OCI-LY7 (cell line): Measurements from ENCODE around the gene ERP29.

Experiments used
- EZH2phosphoT487 ChIP-seq: fragments of 200-600 bp; sonication (generic); IDR thresholded peaks from 2 replicates; pipeline ENCODE4 v1.6.1; 2018; ENCODE audit warnings: low read depth, borderline replicate concordance, mild to moderate bottlenecking, mixed run types, antibody characterized with exemption, low read length, moderate library complexity, mixed read lengths
- TF ChIP-seq, protein P1 (sequence below): fragments of 200-600 bp; sonication (generic); conservative IDR thresholded peaks from 2 replicates; pipeline ENCODE4 v1.5.1; 2014; ENCODE audit warnings: mild to moderate bottlenecking, antibody characterized with exemption, low read length, moderate library complexity, mixed read lengths

DNA sequence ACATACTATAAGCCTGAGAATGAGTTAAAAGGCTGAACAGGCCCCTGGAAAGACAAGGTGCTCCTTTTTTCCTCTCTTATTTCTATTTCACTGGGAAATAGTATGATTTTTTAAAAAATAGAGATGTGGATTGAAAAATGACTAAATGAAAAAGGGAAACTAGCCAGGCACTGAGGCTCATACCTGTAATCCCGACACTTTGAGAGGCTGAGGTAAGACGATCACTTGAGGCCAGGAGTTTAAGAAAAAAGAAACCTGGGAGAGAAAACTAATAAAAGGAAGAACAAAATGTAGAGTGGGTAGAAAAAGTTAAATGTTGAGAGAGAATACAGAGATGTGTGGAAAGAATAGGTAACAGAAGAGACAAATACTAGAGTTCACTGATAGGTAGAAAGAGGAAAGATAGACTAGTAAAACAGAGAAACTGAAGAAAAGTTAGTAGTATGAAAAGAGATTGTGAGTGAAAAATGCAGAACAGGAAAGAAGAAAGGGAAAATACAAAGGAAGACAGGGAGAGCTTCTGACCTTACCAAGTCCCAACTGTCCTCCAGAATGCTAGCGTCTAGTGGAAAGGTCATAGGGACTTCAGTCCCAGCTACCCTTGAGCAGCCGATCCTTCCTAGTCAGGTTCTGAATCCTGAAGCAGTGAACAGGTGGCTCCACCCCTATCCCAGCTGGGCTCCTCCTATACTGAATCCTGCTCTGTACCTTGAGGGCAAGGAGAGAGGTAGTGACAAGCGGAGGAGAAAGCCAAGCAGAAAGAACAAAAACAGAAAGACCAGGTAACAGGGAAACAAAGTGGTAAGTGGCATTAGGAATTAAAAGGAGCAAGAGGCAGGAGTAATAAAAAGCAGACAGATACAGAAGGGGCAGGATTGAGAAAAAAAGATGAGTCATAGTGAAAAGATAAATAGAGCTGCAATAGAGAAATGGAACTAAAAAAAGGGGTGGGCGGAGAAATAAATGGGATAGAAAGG is 7.5 kb upstream of the ERP29 start:
- TF ChIP-seq, protein P1, sequence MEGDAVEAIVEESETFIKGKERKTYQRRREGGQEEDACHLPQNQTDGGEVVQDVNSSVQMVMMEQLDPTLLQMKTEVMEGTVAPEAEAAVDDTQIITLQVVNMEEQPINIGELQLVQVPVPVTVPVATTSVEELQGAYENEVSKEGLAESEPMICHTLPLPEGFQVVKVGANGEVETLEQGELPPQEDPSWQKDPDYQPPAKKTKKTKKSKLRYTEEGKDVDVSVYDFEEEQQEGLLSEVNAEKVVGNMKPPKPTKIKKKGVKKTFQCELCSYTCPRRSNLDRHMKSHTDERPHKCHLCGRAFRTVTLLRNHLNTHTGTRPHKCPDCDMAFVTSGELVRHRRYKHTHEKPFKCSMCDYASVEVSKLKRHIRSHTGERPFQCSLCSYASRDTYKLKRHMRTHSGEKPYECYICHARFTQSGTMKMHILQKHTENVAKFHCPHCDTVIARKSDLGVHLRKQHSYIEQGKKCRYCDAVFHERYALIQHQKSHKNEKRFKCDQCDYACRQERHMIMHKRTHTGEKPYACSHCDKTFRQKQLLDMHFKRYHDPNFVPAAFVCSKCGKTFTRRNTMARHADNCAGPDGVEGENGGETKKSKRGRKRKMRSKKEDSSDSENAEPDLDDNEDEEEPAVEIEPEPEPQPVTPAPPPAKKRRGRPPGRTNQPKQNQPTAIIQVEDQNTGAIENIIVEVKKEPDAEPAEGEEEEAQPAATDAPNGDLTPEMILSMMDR: no peak
- no peak for TF ChIP-seq EZH2phosphoT487
